Neural crest cell (in vitro differentiated cells): ENCODE measurements around the gene ING5. TPM values are rescaled to one million over a fixed set of nuclear protein-coding genes. Genes with fewer than 3 reads are reported as not detected.
A peak's percentile ranks its signal among the peaks of the same experiment; 100 is the strongest.

Experiments
- DNase-seq: peaks from one replicate; pipeline ENCODE4 v3.0.0; 2021; ENCODE audit warnings: low read depth, mixed read lengths, low spot score
- H3K27ac Mint-ChIP-seq: one replicate; pipeline ENCODE4 v1.8.0; 2021; ENCODE audit warnings: mild to moderate bottlenecking, mixed read lengths; ENCODE audit not compliant: unreplicated experiment
- H3K27me3 Mint-ChIP-seq: 2 replicates; pipeline ENCODE4 v1.8.0; 2021; ENCODE audit warnings: low read depth, mild to moderate bottlenecking, mixed read lengths
- H3K36me3 Mint-ChIP-seq: 2 replicates; pipeline ENCODE4 v1.8.0; 2021; ENCODE audit warnings: low read depth, mild to moderate bottlenecking, mixed read lengths
- H3K4me1 Mint-ChIP-seq: 2 replicates; pipeline ENCODE4 v1.8.0; 2021; ENCODE audit warnings: mixed read lengths
- H3K4me3 Mint-ChIP-seq: one replicate; pipeline ENCODE4 v1.8.0; 2021; ENCODE audit warnings: mild to moderate bottlenecking, mixed read lengths
- H3K9me3 Mint-ChIP-seq: 2 replicates; pipeline ENCODE4 v1.8.0; 2021; ENCODE audit warnings: mixed read lengths
- total RNA-seq: library from RNA; stranded (reverse); gene quantifications from 2 replicates; pipeline ENCODE4 v1.2.1, GENCODE V29; 2021
- TF ChIP-seq, protein P1 (sequence below): fragments of 200-600 bp; sonication (generic); conservative IDR thresholded peaks from 2 replicates; pipeline ENCODE4 v1.5.0; 2021; ENCODE audit warnings: antibody characterized with exemption, mild to moderate bottlenecking

ING5 gene
- total RNA-seq, 1 donor from 2014 or later = 61.9 TPM

DNA sequence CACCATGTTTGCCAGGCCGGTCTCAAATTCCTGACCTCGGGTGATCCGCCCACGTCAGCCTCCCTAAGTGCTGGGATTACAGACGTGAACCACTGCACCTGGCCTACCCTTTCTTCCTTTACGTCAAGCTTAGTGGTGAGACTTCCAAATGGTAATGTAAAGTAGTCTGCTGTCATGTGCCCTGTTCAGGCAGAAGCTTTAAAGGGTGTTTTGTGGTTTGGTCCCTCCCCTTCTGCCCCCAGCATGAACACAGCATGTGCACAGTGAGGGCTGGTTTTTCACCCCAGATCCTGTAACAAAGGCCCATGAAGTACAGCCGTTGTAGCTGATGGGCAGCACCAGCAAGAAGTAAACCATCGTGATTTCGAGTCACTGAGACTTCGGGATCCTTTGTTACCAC, 12.5 kb upstream of the ING5 start:
- Mint-ChIP-seq H3K4me3 (peak overlapping the region; percentile 79), H3K4me1 (peaks cover 21% of the 10 kb centered on the region), H3K27ac (no peak overlapping the region), H3K36me3 (peaks cover 2% of the 10 kb centered on the region), H3K27me3 (peaks cover 4% of the 10 kb centered on the region), H3K9me3 (no peaks in the 10 kb centered on the region)
- DNase-seq = no peak
- TF ChIP-seq, protein P1, sequence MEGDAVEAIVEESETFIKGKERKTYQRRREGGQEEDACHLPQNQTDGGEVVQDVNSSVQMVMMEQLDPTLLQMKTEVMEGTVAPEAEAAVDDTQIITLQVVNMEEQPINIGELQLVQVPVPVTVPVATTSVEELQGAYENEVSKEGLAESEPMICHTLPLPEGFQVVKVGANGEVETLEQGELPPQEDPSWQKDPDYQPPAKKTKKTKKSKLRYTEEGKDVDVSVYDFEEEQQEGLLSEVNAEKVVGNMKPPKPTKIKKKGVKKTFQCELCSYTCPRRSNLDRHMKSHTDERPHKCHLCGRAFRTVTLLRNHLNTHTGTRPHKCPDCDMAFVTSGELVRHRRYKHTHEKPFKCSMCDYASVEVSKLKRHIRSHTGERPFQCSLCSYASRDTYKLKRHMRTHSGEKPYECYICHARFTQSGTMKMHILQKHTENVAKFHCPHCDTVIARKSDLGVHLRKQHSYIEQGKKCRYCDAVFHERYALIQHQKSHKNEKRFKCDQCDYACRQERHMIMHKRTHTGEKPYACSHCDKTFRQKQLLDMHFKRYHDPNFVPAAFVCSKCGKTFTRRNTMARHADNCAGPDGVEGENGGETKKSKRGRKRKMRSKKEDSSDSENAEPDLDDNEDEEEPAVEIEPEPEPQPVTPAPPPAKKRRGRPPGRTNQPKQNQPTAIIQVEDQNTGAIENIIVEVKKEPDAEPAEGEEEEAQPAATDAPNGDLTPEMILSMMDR = no peak

DNA sequence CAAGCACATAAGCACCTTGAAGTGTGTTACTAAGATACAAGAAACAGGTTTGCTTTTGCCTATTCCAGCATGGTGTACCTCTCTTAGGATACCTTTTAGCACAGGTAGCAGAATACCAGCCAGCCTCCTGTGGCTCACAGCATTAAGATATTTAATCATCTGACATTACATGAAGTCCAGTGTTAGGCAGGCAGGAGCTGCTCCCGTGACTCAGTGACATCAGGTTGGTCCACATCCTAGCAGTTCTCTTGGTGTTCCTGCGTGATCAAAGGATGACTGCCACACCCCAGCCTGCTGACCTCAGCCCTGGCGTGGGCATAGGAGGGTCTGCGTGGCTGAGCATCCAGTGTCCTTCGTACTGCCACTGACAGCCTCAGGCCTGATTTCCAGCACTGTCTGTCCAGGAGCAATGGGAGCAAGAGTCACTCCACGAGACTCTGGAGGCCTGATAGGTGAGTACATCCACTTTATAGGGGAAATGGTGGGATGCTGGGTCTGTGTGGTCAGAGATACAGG, 11.6 kb upstream of the ING5 start:
- DNase-seq = no peak
- Mint-ChIP-seq H3K4me1 (peaks cover 16% of the 10 kb centered on the region), H3K27me3 (peaks cover 4% of the 10 kb centered on the region), H3K4me3 (peak overlapping the region; percentile 64), H3K9me3 (no peaks in the 10 kb centered on the region), H3K27ac (no peak overlapping the region), H3K36me3 (peaks cover 2% of the 10 kb centered on the region)
- TF ChIP-seq, protein P1 = no peak

DNA sequence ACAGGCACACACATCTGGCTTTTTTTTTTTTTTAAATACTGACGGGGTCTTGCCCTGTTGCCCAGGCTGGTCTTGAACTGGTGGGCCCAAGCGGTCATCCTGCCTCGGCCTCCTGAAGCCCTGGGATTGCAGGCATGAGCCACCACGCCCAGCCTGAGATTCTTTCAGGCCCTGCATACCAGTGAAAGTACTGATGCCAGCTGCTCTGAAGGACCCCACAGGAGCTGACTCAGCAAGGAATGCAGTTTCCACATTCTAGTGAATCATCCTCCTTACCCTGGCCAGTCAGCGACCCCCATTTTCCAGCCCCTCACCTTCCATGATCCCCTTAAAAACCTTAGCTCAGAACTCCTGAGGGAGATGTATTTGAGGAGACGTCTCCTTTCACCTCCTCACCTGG, 9.4 kb upstream of the ING5 start:
- TF ChIP-seq, protein P1 = no peak
- DNase-seq = no peak
- Mint-ChIP-seq H3K36me3 (peaks cover 2% of the 10 kb centered on the region), H3K9me3 (no peaks in the 10 kb centered on the region), H3K4me1 (peaks cover 10% of the 10 kb centered on the region), H3K27ac (no peak overlapping the region), H3K27me3 (no peaks in the 10 kb centered on the region), H3K4me3 (peak overlapping the region; percentile 23)

DNA sequence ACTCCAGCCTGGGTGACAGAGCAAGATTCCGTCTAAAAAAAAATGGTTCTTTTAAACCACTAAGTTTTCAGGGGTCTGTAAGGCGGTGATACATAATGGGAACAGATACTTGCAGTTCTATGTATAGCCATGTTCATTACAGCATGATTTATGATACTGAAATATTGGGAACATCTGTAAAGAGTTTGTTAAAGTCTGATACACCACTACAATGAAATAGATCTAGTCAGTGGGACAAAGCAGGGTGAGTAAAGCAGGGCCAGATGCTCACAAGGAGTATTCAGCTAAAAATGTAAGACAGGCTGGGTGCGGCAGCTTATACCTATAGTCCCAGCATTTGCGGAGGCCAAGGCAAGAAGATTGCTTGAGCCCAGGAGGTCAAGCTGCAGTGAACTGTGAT, 6.2 kb upstream of the ING5 start:
- H3K4me3 Mint-ChIP-seq = peak overlapping the region; percentile 27
- TF ChIP-seq, protein P1 = no peak
- peaks cover 12% of the 10 kb centered on the region for H3K4me1 Mint-ChIP-seq
- H3K9me3 Mint-ChIP-seq = no peaks in the 10 kb centered on the region
- peaks cover 2% of the 10 kb centered on the region for H3K36me3 Mint-ChIP-seq
- no peak for DNase-seq
- H3K27ac Mint-ChIP-seq = no peak overlapping the region
- H3K27me3 Mint-ChIP-seq = no peaks in the 10 kb centered on the region

DNA sequence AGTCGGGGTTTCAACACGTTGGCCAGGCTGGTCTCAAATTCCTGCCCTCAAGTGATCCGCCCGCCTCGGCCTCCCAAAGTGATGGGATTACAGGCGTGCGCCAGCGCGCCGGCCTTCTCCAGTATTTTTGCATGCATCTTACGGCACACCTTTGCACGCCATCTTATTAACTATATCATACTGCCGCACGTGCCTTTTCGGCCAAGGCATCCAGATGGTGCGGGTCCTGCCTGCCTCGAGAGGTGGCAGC, 765 bp upstream of the ING5 start:
- Mint-ChIP-seq H3K27me3 (no peaks in the 10 kb centered on the region), H3K36me3 (peaks cover 16% of the 10 kb centered on the region), H3K9me3 (peaks cover 6% of the 10 kb centered on the region), H3K4me3 (peak overlapping the region; percentile 95), H3K4me1 (peaks cover 23% of the 10 kb centered on the region), H3K27ac (peak overlapping the region; percentile 96)
- TF ChIP-seq, protein P1 = peak; percentile 52
- no peak for DNase-seq
